GM18511 (cell line): ENCODE results near the gene ATAD2B.
A peak's percentile ranks its signal among the peaks of the same experiment; 100 is the strongest.

Source experiments
- ATAC-seq: cut with Tn5 transposase; IDR thresholded peaks from one replicate; pipeline ENCODE4 v1.9.1; 2021; ENCODE audit warnings: mild to moderate bottlenecking, moderate library complexity; ENCODE audit not compliant: unreplicated experiment

ATAD2B gene

GRCh38 chr2:23915327-23915726, 11.6 kb downstream of the ATAD2B start:
- ATAC-seq, result no peak

- no peak for ATAC-seq
Measured at GRCh38 chr2:23912054-23912453, 14.9 kb downstream of the ATAD2B start.

GRCh38 chr2:23905155-23905554, 21.8 kb downstream of the ATAD2B start:
- no peak for ATAC-seq

- ATAC-seq, result no peak
Measured at GRCh38 chr2:23904692-23905091, 22.2 kb downstream of the ATAD2B start.

GRCh38 chr2:23904215-23904614, 22.7 kb downstream of the ATAD2B start:
- no peak for ATAC-seq

GRCh38 chr2:23903034-23903433, 23.9 kb downstream of the ATAD2B start:
- no peak for ATAC-seq

- no peak for ATAC-seq
Measured at GRCh38 chr2:23901966-23902846, 24.7 kb downstream of the ATAD2B start.

GRCh38 chr2:23900541-23901322, 26.2 kb downstream of the ATAD2B start:
- no peak for ATAC-seq

GRCh38 chr2:23900133-23900532, 26.8 kb downstream of the ATAD2B start:
- ATAC-seq, result no peak

GRCh38 chr2:23871206-23871605, 55.7 kb downstream of the ATAD2B start:
- no peak for ATAC-seq

GRCh38 chr2:23867449-23867848, 59.5 kb downstream of the ATAD2B start:
- ATAC-seq, result no peak

GRCh38 chr2:23862716-23863426, 64.1 kb downstream of the ATAD2B start:
- ATAC-seq, result no peak

GRCh38 chr2:23861952-23862351, 65.0 kb downstream of the ATAD2B start:
- no peak for ATAC-seq

- ATAC-seq, result no peak
Measured at GRCh38 chr2:23859983-23860382, 66.9 kb downstream of the ATAD2B start.

GRCh38 chr2:23859234-23859633, 67.7 kb downstream of the ATAD2B start:
- no peak for ATAC-seq

- ATAC-seq, result peak; percentile 92
Measured at GRCh38 chr2:23850564-23851256, 76.2 kb downstream of the ATAD2B start.

GRCh38 chr2:23844905-23845304, 82.0 kb downstream of the ATAD2B start:
- ATAC-seq, result no peak

- no peak for ATAC-seq
Measured at GRCh38 chr2:23843051-23843976, 83.6 kb downstream of the ATAD2B start.

GRCh38 chr2:23839919-23840578, 86.9 kb downstream of the ATAD2B start:
- no peak for ATAC-seq
